ENCODE results near the gene RAD18. TPM values are rescaled to one million over a fixed set of nuclear protein-coding genes. Genes with fewer than 3 reads are reported as not detected.

RAD18 gene
- total RNA-seq, 4 donors from 2014 or later = 5.3 to 17.6 (median 11.6) TPM

- Histone ChIP-seq H3K4me3 (no peak overlapping the region), H3K27me3 (no peaks in the 10 kb centered on the region), H3K27ac (no peak overlapping the region), H3K9me3 (no peaks in the 10 kb centered on the region), H3K4me1 (no peaks in the 10 kb centered on the region), H3K36me3 (no peaks in the 10 kb centered on the region)
- intact Hi-C loops (cut with DNase I; ENCODE audit: low total_unique reads) = no loop called here
- DNase-seq = no peak
- TF ChIP-seq CTCF (IDR thresholded peaks at IDR 0.05) (no peak), POLR2A (IDR thresholded peaks at IDR 0.05) (no peak)
These were observed 87.4 kb downstream of the RAD18 start for GRCh38 chr3:8875836-8876235.

GRCh38 chr3:8873740-8874139, 89.5 kb downstream of the RAD18 start:
- TF ChIP-seq CTCF (IDR thresholded peaks at IDR 0.05) = no peak
- TF ChIP-seq POLR2A (IDR thresholded peaks at IDR 0.05) = no peak
- Histone ChIP-seq H3K4me1 (no peaks in the 10 kb centered on the region), H3K4me3 (no peak overlapping the region), H3K36me3 (no peaks in the 10 kb centered on the region), H3K27ac (no peak overlapping the region), H3K27me3 (no peaks in the 10 kb centered on the region), H3K9me3 (no peaks in the 10 kb centered on the region)
- intact Hi-C loops (cut with DNase I; ENCODE audit: low total_unique reads) = no loop called here
- DNase-seq = no peak

- Histone ChIP-seq H3K4me1 (no peaks in the 10 kb centered on the region), H3K36me3 (no peaks in the 10 kb centered on the region), H3K27me3 (no peaks in the 10 kb centered on the region), H3K4me3 (no peak overlapping the region), H3K27ac (no peak overlapping the region), H3K9me3 (no peaks in the 10 kb centered on the region)
- DNase-seq = no peak
- TF ChIP-seq POLR2A (IDR thresholded peaks at IDR 0.05) (no peak), CTCF (IDR thresholded peaks at IDR 0.05) (no peak)
- intact Hi-C loops (cut with DNase I; ENCODE audit: low total_unique reads) = no loop called here
These were observed 91.0 kb downstream of the RAD18 start for GRCh38 chr3:8872261-8872660.

GRCh38 chr3:8871306-8871705, 92.0 kb downstream of the RAD18 start:
- DNase-seq = no peak
- intact Hi-C loops (cut with DNase I; ENCODE audit: low total_unique reads) = no loop called here
- TF ChIP-seq POLR2A (IDR thresholded peaks at IDR 0.05) = no peak
- TF ChIP-seq CTCF (IDR thresholded peaks at IDR 0.05) = no peak
- Histone ChIP-seq H3K36me3 (no peaks in the 10 kb centered on the region), H3K9me3 (no peaks in the 10 kb centered on the region), H3K4me3 (no peak overlapping the region), H3K4me1 (no peaks in the 10 kb centered on the region), H3K27me3 (no peaks in the 10 kb centered on the region), H3K27ac (no peak overlapping the region)

- H3K4me3 ChIP-seq = no peak overlapping the region
- no peaks in the 10 kb centered on the region for H3K4me1 ChIP-seq
- DNase-seq = no peak
- intact Hi-C loops (cut with DNase I; ENCODE audit: low total_unique reads) = no loop called here
- H3K27ac ChIP-seq = no peak overlapping the region
- TF ChIP-seq CTCF (IDR thresholded peaks at IDR 0.05) = no peak
- TF ChIP-seq POLR2A (IDR thresholded peaks at IDR 0.05) = no peak
- H3K9me3 ChIP-seq = no peaks in the 10 kb centered on the region
- no peaks in the 10 kb centered on the region for H3K36me3 ChIP-seq
- no peaks in the 10 kb centered on the region for H3K27me3 ChIP-seq
These were observed 93.1 kb downstream of the RAD18 start for GRCh38 chr3:8870134-8870533.
